Measurements from ENCODE around the gene CYFIP1.

The CYFIP1 gene

GRCh38 chr15:22930782-22931484 lies 49.2 kb downstream of the CYFIP1 start:
- TF ChIP-seq GATA3 (IDR thresholded peaks at IDR 0.05; ENCODE audit: low read depth, low read length) (no peak), GATA2 (IDR thresholded peaks at IDR 0.05; ENCODE audit: low read depth, low read length) (no peak)

- TF ChIP-seq GATA2 (IDR thresholded peaks at IDR 0.05; ENCODE audit: low read depth, low read length), result no peak
- TF ChIP-seq GATA3 (IDR thresholded peaks at IDR 0.05; ENCODE audit: low read depth, low read length), result no peak
Observed at GRCh38 chr15:22927761-22928160, 52.4 kb downstream of the CYFIP1 start.

- TF ChIP-seq GATA3 (IDR thresholded peaks at IDR 0.05; ENCODE audit: low read depth, low read length) (no peak), GATA2 (IDR thresholded peaks at IDR 0.05; ENCODE audit: low read depth, low read length) (no peak)
Observed at GRCh38 chr15:22925875-22926274, 54.3 kb downstream of the CYFIP1 start.

GRCh38 chr15:22922003-22922402 lies 58.2 kb downstream of the CYFIP1 start:
- no peak for TF ChIP-seq GATA3 (IDR thresholded peaks at IDR 0.05; ENCODE audit: low read depth, low read length)
- no peak for TF ChIP-seq GATA2 (IDR thresholded peaks at IDR 0.05; ENCODE audit: low read depth, low read length)

- TF ChIP-seq GATA2 (IDR thresholded peaks at IDR 0.05; ENCODE audit: low read depth, low read length), result no peak
- no peak for TF ChIP-seq GATA3 (IDR thresholded peaks at IDR 0.05; ENCODE audit: low read depth, low read length)
Observed at GRCh38 chr15:22919171-22919570, 61.0 kb downstream of the CYFIP1 start.

GRCh38 chr15:22918596-22919140 lies 61.5 kb downstream of the CYFIP1 start:
- TF ChIP-seq GATA2 (IDR thresholded peaks at IDR 0.05; ENCODE audit: low read depth, low read length) (no peak), GATA3 (IDR thresholded peaks at IDR 0.05; ENCODE audit: low read depth, low read length) (no peak)

GRCh38 chr15:22918056-22918455 lies 62.1 kb downstream of the CYFIP1 start:
- no peak for TF ChIP-seq GATA2 (IDR thresholded peaks at IDR 0.05; ENCODE audit: low read depth, low read length)
- no peak for TF ChIP-seq GATA3 (IDR thresholded peaks at IDR 0.05; ENCODE audit: low read depth, low read length)

- TF ChIP-seq GATA3 (IDR thresholded peaks at IDR 0.05; ENCODE audit: low read depth, low read length), result no peak
- no peak for TF ChIP-seq GATA2 (IDR thresholded peaks at IDR 0.05; ENCODE audit: low read depth, low read length)
Observed at GRCh38 chr15:22917556-22917955, 62.6 kb downstream of the CYFIP1 start.

- TF ChIP-seq GATA3 (IDR thresholded peaks at IDR 0.05; ENCODE audit: low read depth, low read length) (no peak), GATA2 (IDR thresholded peaks at IDR 0.05; ENCODE audit: low read depth, low read length) (no peak)
Observed at GRCh38 chr15:22916606-22917350, 63.4 kb downstream of the CYFIP1 start.

- no peak for TF ChIP-seq GATA2 (IDR thresholded peaks at IDR 0.05; ENCODE audit: low read depth, low read length)
- no peak for TF ChIP-seq GATA3 (IDR thresholded peaks at IDR 0.05; ENCODE audit: low read depth, low read length)
Observed at GRCh38 chr15:22915866-22916515, 64.2 kb downstream of the CYFIP1 start.

- TF ChIP-seq GATA3 (IDR thresholded peaks at IDR 0.05; ENCODE audit: low read depth, low read length), result no peak
- no peak for TF ChIP-seq GATA2 (IDR thresholded peaks at IDR 0.05; ENCODE audit: low read depth, low read length)
Observed at GRCh38 chr15:22913646-22914380, 66.4 kb downstream of the CYFIP1 start.

- no peak for TF ChIP-seq GATA3 (IDR thresholded peaks at IDR 0.05; ENCODE audit: low read depth, low read length)
- TF ChIP-seq GATA2 (IDR thresholded peaks at IDR 0.05; ENCODE audit: low read depth, low read length), result no peak
Observed at GRCh38 chr15:22912256-22912655, 67.9 kb downstream of the CYFIP1 start.

- TF ChIP-seq GATA2 (IDR thresholded peaks at IDR 0.05; ENCODE audit: low read depth, low read length) (no peak), GATA3 (IDR thresholded peaks at IDR 0.05; ENCODE audit: low read depth, low read length) (no peak)
Observed at GRCh38 chr15:22911306-22911705, 68.9 kb downstream of the CYFIP1 start.

- TF ChIP-seq GATA3 (IDR thresholded peaks at IDR 0.05; ENCODE audit: low read depth, low read length) (no peak), GATA2 (IDR thresholded peaks at IDR 0.05; ENCODE audit: low read depth, low read length) (no peak)
Observed at GRCh38 chr15:22908830-22909229, 71.3 kb downstream of the CYFIP1 start.
